Mammary epithelial cell (primary cell): ENCODE data around the gene GATC.

ENCODE experiments used
- CTCF ChIP-seq, 2 donors: IDR thresholded peaks in 1 of 2; conservative IDR thresholded peaks in 1 of 2; 2 replicates each; pipeline ENCODE4 v1.5.1; 2011 to 2012; ENCODE audit warnings: inconsistent platforms in 2 of 2, low read length in 2 of 2, mild to moderate bottlenecking in 2 of 2, control low read depth in 1 of 2, low read depth in 1 of 2; ENCODE audit not compliant: insufficient read depth in 1 of 2; ENCODE audit errors: extremely low read depth in 1 of 2
- EZH2 ChIP-seq: IDR thresholded peaks from 2 replicates; pipeline ENCODE4 v1.6.1; 2012; ENCODE audit warnings: low read length, inconsistent platforms, borderline replicate concordance

GRCh38 chr12:120402217-120402616 is 44.0 kb upstream of the GATC start:
- TF ChIP-seq CTCF (conservative IDR thresholded peaks at IDR 0.05 in 1 of 2, IDR thresholded peaks at IDR 0.05 in 1 of 2; ENCODE audit: extremely low read depth in 1 of 2, insufficient read depth in 1 of 2, low read depth in 1 of 2, low read length in 2 of 2), result no peak
- no peak for TF ChIP-seq EZH2
